Endothelial cell (in vitro differentiated cells): ENCODE measurements around the gene CRHR2. TPM values are rescaled to one million over a fixed set of nuclear protein-coding genes. Genes with fewer than 3 reads are reported as not detected.

ENCODE experiments used
- DNase-seq: peaks from one replicate; pipeline ENCODE4 v3.0.0; 2021; ENCODE audit warnings: low spot score
- H3K27ac Mint-ChIP-seq: one replicate; pipeline ENCODE4 v1.8.0; 2021; ENCODE audit warnings: mixed read lengths, inconsistent platforms; ENCODE audit not compliant: unreplicated experiment
- H3K27me3 Mint-ChIP-seq: one replicate; pipeline ENCODE4 v1.8.0; 2021; ENCODE audit warnings: mild to moderate bottlenecking, moderate library complexity, mixed read lengths, inconsistent platforms; ENCODE audit not compliant: unreplicated experiment
- H3K36me3 Mint-ChIP-seq: one replicate; pipeline ENCODE4 v1.8.0; 2021; ENCODE audit warnings: mild to moderate bottlenecking, low read depth, mixed read lengths, inconsistent platforms; ENCODE audit not compliant: unreplicated experiment
- H3K4me1 Mint-ChIP-seq: one replicate; pipeline ENCODE4 v1.8.0; 2021; ENCODE audit warnings: mild to moderate bottlenecking, mixed read lengths, inconsistent platforms; ENCODE audit not compliant: unreplicated experiment
- H3K4me3 Mint-ChIP-seq: one replicate; pipeline ENCODE4 v1.8.0; 2021; ENCODE audit warnings: mild to moderate bottlenecking, mixed read lengths, inconsistent platforms; ENCODE audit not compliant: unreplicated experiment
- H3K9me3 Mint-ChIP-seq: one replicate; pipeline ENCODE4 v1.8.0; 2021; ENCODE audit warnings: mixed read lengths, inconsistent platforms; ENCODE audit not compliant: unreplicated experiment
- total RNA-seq: library from RNA; stranded (reverse); fragmentation: NEBNext Ultra II Directional; extraction: Animal tissue kit (Norgen Biotek cat#: 25700); gene quantifications from one replicate; pipeline ENCODE4 v1.2.1, GENCODE V29; 2021; ENCODE audit not compliant: unreplicated experiment
- TF ChIP-seq, protein P1 (sequence below): fragments of 200-600 bp; sonication (generic); IDR thresholded peaks from one replicate; pipeline ENCODE4 v1.5.0; 2021; ENCODE audit warnings: antibody characterized with exemption; ENCODE audit not compliant: unreplicated experiment

Gene CRHR2
- total RNA-seq, 1 donor from 2014 or later, result 0.38 TPM

DNA sequence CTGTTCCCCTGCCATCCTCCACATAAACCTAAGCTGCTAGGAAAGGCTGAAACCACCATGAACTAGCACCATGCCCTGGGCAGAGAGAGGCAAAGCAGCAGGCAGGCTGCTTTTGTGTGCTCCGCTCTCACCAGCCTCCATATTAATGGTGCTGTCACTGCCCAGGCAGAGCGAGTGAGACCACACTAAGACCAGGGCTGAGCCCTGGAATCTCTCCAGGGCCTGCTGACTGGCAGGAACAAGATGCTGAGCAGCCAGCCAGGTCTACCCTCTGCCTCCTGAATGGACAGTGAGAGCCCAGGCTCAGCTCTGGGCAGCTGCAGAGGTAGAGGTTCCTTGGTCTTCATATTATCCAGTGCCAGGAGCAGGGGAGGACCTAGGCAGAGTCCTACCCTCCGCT lies 1.6 kb upstream of the CRHR2 start:
- no peak overlapping the region for H3K4me3 Mint-ChIP-seq
- TF ChIP-seq, protein P1, sequence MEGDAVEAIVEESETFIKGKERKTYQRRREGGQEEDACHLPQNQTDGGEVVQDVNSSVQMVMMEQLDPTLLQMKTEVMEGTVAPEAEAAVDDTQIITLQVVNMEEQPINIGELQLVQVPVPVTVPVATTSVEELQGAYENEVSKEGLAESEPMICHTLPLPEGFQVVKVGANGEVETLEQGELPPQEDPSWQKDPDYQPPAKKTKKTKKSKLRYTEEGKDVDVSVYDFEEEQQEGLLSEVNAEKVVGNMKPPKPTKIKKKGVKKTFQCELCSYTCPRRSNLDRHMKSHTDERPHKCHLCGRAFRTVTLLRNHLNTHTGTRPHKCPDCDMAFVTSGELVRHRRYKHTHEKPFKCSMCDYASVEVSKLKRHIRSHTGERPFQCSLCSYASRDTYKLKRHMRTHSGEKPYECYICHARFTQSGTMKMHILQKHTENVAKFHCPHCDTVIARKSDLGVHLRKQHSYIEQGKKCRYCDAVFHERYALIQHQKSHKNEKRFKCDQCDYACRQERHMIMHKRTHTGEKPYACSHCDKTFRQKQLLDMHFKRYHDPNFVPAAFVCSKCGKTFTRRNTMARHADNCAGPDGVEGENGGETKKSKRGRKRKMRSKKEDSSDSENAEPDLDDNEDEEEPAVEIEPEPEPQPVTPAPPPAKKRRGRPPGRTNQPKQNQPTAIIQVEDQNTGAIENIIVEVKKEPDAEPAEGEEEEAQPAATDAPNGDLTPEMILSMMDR, result no peak
- H3K36me3 Mint-ChIP-seq, result no peaks in the 10 kb centered on the region
- H3K4me1 Mint-ChIP-seq, result peaks cover 33% of the 10 kb centered on the region
- no peak for DNase-seq
- no peaks in the 10 kb centered on the region for H3K9me3 Mint-ChIP-seq
- H3K27ac Mint-ChIP-seq, result no peak overlapping the region
- peaks cover 12% of the 10 kb centered on the region for H3K27me3 Mint-ChIP-seq

DNA sequence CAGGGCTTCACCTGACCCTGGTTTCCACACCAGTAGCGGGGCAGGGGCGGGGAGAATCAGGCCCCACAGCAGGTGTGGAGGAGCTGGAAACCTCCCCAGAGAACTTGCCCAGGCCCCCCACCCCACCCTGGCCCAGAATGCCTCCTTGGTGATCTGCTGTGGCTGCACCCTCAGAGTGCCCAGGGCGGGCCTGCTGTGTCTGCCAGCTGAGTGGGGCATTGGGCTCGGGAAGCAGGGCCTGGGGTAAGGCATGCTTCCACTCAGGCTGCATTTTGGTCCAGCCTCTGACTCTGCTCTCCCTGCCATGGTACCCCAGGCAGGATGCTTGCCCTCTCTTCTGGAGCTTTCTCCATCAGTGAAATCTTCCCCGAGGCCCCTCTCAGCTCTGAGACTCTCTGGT lies 1.1 kb upstream of the CRHR2 start:
- Mint-ChIP-seq H3K27me3 (peaks cover 17% of the 10 kb centered on the region), H3K4me3 (no peak overlapping the region), H3K27ac (no peak overlapping the region), H3K9me3 (no peaks in the 10 kb centered on the region), H3K36me3 (no peaks in the 10 kb centered on the region), H3K4me1 (peaks cover 38% of the 10 kb centered on the region)
- no peak for DNase-seq
- TF ChIP-seq, protein P1, result no peak

DNA sequence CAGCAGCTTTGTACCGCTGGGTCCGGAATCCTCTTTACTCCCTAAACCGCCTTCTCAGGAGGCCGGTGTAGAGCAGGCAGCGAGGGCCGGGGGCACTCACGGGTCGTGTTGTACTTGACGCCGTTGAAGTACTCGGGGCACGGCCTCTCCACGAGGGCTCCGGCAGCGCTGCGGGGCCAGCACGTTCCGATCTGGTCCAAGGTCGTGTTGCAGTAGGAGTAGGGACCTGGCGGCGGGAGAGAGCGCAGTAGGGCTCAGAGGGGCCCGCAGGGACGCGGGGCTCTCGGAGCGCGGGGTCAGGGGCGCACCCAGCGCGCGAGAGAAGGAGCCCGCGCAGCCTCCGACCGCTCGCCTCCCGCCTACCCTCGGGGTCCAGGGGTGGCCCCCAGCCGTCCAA lies 443 bp downstream of the CRHR2 start:
- DNase-seq, result peak; percentile 28
- no peaks in the 10 kb centered on the region for H3K9me3 Mint-ChIP-seq
- H3K36me3 Mint-ChIP-seq, result no peaks in the 10 kb centered on the region
- H3K27me3 Mint-ChIP-seq, result peaks cover 18% of the 10 kb centered on the region
- peaks cover 45% of the 10 kb centered on the region for H3K4me1 Mint-ChIP-seq
- no peak overlapping the region for H3K27ac Mint-ChIP-seq
- peak overlapping the region; percentile 65 for H3K4me3 Mint-ChIP-seq
- TF ChIP-seq, protein P1, result no peak

DNA sequence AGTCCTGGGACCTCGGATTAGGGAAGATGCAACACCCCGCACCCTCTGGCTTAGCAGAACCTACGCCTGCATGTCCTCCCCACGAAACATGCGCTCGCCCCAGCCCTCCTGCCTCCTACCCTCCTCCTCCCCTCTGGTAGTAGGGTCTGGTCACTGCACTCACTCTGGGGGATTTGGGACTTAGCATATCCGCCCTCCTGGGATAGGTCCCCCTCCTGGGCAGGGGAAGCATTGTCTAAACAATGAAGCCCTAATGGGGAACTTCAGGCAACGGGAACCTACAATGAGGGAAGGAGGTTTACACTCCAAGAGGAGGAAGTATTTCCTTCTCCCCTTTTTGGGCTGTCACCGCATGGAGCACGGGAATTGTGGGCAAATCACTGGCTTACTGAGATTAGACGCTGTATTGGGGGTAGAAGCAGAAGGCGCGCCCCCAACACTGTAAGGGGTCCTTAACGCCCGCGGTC lies 892 bp downstream of the CRHR2 start:
- no peak overlapping the region for H3K27ac Mint-ChIP-seq
- TF ChIP-seq, protein P1, result no peak
- no peak for DNase-seq
- H3K9me3 Mint-ChIP-seq, result no peaks in the 10 kb centered on the region
- peak overlapping the region; percentile 65 for H3K4me3 Mint-ChIP-seq
- peaks cover 20% of the 10 kb centered on the region for H3K27me3 Mint-ChIP-seq
- H3K4me1 Mint-ChIP-seq, result peaks cover 47% of the 10 kb centered on the region
- H3K36me3 Mint-ChIP-seq, result no peaks in the 10 kb centered on the region

DNA sequence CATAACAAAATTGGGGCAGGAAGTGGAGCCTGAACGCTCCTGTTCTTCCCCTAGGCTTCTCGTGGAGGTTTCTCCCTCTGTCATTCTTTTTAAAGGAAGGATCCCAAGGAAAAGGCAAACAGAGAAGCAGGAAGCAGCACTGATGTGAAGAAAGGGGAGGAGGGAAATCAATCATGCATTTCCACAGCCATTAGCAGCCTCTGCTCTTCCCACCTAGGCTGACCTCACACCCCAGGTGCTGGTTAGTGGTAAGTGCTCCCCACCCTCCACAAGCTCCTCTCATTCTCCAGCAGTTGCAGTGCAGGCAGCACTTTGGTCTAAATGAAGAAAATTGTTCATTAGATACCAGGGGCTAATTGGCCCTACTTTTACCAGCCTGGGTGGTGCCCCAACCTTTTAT lies 2.6 kb downstream of the CRHR2 start:
- Mint-ChIP-seq H3K27ac (no peak overlapping the region), H3K4me1 (peaks cover 50% of the 10 kb centered on the region), H3K9me3 (no peaks in the 10 kb centered on the region), H3K27me3 (peaks cover 24% of the 10 kb centered on the region), H3K36me3 (no peaks in the 10 kb centered on the region), H3K4me3 (no peak overlapping the region)
- TF ChIP-seq, protein P1, result no peak
- no peak for DNase-seq
